HG03571 (cell line): ENCODE data around the gene ADA.

Experiments used
- ATAC-seq: cut with Tn5 transposase; IDR thresholded peaks from one replicate; pipeline ENCODE4 v1.9.1; 2021; ENCODE audit not compliant: unreplicated experiment

Gene ADA

GRCh38 chr20:44583157-44583556, 68.3 kb downstream of the ADA start:
- no peak for ATAC-seq

DNA sequence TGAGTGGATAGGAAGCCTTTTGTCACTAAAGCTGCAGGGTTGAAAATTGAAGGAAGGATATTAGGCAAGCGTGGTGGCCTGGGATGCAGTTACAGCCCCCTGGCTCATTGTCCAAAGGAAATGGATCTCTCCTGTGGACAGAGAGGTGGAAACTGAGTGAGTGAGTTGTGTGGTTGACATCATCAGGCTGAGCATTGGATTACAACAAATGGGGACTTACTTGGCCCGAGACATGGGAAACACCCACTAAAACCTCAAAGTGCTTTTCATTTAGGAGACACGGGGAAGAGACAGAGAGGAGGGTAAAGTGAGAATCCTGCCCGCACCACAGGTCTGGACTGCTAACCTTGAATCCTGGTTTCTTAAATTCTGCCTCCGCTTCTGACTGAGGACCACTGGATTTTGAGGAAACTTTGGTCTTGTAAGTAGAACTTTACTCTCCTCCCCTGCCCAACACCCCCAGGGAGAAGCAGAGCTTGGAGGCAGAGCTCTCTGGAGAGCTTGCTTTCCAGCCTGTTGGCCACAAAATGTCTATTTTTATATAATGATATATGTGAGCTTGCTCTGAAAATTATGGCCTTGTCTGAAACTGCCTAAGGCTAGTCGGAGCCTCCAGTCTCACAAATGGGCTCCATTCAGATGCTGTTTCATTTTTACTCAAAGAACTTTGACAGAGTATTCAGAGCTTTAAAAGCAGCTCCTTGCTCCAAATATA, 69.0 kb downstream of the ADA start, which contains the start of gene PKIG:
Gene PKIG (plus strand): TSS at position 269 of the 715 bp plus-strand sequence. CDS start 31,978 bp downstream, outside the sequence.
- no peak for ATAC-seq

DNA sequence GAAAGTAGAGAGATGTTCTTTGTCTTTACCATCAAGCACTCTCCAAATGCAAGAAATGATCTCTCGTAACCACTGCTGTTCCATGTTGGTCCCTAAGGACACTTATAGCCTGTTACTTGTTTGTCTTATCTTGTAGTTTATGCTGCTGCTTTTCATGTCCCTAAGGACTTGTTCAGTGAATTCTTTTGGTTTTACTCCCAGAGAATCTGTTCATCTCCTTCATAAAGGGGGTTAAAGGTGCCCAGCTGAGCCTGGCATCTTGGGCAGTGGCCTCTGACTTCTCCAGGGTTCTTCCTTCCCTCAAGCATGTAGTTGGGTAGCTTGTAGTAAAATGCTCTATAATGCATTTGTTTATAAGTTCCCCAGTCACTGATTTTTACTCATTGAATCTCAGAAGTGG, 70.0 kb downstream of the ADA start:
- no peak for ATAC-seq

DNA sequence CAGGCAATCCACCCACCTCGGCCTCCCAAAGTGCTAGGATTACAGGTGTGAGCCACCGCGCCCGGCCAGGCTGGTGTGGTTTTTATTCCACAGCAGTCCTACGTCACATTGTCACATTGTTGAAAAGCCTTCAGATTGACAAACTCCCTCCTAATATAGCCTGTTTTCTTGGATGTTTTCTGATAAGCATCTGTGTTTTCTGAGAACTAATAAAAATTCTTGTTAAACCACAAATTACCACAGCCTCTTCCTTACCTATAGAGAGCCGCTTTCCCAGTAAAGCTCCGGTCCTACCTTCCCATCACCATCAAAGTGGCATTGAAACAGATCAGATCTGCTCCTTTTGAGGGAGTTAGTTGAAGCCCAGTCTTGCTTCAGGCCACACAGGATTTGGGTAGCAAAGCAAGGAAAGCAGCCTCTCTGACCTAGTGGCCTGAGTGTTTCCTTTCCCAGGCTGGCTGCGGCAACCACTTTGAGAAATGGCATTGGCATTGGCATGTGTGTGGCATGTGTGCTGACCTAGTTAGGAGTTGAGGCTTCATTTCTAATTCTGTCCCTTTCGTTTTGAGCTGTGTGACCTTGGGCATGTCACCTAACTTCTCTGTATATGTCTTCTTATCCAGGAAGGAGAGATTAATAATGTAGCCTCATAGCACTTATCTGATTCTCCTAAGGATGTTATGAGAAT, 70.8 kb downstream of the ADA start:
- no peak for ATAC-seq

GRCh38 chr20:44579313-44580081, 72.0 kb downstream of the ADA start:
- ATAC-seq = no peak

GRCh38 chr20:44576297-44576696, 75.2 kb downstream of the ADA start:
- ATAC-seq = no peak

- ATAC-seq = no peak
Measured at GRCh38 chr20:44574372-44574771, 77.1 kb downstream of the ADA start.

DNA sequence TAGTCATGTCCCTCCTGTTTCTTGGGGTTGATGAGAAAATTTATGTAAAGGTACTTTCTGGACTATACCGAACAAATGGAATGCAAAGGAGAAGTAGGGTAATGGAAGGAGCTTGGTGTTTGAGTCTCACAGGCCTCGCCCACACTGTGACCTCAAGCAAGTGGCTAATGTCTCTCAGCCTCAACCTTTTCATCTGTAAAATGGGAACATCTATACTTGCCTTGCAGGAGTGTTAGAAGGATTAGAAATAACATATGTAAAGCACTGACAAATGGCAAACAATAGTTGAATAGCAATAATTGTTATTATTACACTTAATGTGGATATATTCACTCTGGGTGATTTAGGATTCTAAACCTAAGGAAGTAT, 78.0 kb downstream of the ADA start:
- no peak for ATAC-seq

- no peak for ATAC-seq
Measured at GRCh38 chr20:44572551-44573500, 78.7 kb downstream of the ADA start.

DNA sequence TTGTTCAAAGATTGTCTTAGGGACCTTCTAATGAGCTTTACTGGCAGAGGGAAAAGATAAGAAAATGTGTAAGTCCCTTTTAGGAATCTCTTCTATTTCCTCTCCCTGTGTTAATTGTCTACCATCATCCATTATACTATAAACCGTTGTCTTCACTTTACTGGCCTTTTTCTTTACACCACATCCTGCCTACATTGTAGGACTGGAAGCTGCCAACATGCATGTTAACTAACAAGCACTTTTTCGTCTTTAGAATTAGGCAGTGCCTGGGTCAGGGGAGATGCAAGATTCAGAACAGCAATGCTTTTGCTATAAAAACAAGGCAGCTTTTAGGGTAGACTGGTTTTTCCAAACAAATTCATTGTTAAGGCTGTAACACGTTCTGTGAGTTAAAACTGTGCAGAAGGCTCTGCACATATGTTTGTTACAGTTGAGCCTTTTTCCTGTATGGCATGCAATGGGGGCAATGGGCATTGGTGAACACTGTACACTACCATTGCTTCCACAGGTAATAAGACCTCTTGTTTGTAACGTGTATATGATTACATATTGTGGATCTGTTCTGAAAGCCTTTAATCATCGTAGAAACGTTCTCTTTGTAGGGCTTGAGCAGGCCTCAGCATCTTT, 80.0 kb downstream of the ADA start:
- no peak for ATAC-seq

DNA sequence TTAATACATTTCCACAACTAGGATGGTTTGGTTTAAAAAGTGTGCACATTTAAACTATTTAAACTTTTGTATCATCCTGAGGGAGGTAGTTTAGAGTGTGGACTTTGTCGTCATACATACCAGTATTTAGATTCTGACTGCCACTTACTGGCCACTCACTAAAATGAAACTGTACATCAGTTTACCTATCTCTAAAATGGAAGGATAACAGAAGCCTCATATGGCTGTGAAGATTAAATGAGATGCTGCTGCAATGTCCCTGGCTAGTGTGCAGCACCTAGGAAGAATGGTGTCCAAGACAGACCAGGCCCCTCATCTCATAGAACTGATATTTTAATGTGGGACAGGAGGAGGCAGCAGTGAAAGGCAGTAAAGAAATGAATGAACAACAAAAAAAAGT, 81.1 kb downstream of the ADA start:
- ATAC-seq = no peak
